Measurements from ENCODE around the gene INO80E. TPM values are rescaled to one million over a fixed set of nuclear protein-coding genes. Genes with fewer than 3 reads are reported as not detected.

The INO80E gene
- total RNA-seq, 4 donors from 2014 or later = 45.4 to 74.8 (median 55.5) TPM

DNA sequence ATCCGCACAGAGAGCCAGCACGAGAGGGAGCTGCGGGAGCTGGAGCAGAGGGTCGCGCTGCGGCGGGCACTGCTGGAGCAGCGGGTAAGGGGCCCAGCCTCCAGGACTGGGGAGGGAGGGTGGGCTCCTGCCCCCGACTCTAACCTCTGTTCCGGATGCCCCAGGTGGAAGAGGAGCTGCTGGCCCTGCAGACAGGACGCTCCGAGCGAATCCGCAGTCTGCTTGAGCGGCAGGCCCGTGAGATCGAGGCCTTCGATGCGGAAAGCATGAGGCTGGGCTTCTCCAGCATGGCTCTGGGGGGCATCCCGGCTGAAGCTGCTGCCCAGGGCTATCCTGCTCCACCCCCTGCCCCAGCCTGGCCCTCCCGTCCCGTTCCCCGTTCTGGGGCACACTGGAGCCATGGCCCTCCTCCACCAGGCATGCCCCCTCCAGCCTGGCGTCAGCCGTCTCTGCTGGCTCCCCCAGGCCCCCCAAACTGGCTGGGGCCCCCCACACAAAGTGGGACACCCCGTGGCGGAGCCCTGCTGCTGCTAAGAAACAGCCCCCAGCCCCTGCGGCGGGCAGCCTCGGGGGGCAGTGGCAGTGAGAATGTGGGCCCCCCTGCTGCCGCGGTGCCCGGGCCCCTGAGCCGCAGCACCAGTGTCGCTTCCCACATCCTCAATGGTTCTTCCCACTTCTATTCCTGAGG, 5.0 kb upstream of the INO80E start:
- no peaks in the 10 kb centered on the region for H3K9me3 ChIP-seq
- H3K4me3 ChIP-seq = no peak overlapping the region
- in situ Hi-C loops (cut with MboI; ENCODE audit: low sequenced_read_pairs in 4 of 4) (no loop called here), intact Hi-C loops (cut with DNase I; ENCODE audit: low total_unique reads) (loop anchor here (10.0 kb wide), 1 partner anchor 544 kb away; the partner anchor contains the start of gene ZNF747)
- TF ChIP-seq, protein P1, sequence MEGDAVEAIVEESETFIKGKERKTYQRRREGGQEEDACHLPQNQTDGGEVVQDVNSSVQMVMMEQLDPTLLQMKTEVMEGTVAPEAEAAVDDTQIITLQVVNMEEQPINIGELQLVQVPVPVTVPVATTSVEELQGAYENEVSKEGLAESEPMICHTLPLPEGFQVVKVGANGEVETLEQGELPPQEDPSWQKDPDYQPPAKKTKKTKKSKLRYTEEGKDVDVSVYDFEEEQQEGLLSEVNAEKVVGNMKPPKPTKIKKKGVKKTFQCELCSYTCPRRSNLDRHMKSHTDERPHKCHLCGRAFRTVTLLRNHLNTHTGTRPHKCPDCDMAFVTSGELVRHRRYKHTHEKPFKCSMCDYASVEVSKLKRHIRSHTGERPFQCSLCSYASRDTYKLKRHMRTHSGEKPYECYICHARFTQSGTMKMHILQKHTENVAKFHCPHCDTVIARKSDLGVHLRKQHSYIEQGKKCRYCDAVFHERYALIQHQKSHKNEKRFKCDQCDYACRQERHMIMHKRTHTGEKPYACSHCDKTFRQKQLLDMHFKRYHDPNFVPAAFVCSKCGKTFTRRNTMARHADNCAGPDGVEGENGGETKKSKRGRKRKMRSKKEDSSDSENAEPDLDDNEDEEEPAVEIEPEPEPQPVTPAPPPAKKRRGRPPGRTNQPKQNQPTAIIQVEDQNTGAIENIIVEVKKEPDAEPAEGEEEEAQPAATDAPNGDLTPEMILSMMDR (IDR thresholded peaks at IDR 0.05 in 4 of 5, conservative IDR thresholded peaks at IDR 0.05 in 1 of 5) = no peak
- TF ChIP-seq POLR2A (IDR thresholded peaks at IDR 0.05) = no peak
- peaks cover 11 to 14% of the 10 kb centered on the region in 2 donors for H3K4me1 ChIP-seq
- H3K27me3 ChIP-seq = no peaks in the 10 kb centered on the region
- no peak overlapping the region for H3K27ac ChIP-seq
- no peak for ATAC-seq
- peaks cover 0 to 80% of the 10 kb centered on the region in 2 donors for H3K36me3 ChIP-seq
- DNase-seq = no peak

DNA sequence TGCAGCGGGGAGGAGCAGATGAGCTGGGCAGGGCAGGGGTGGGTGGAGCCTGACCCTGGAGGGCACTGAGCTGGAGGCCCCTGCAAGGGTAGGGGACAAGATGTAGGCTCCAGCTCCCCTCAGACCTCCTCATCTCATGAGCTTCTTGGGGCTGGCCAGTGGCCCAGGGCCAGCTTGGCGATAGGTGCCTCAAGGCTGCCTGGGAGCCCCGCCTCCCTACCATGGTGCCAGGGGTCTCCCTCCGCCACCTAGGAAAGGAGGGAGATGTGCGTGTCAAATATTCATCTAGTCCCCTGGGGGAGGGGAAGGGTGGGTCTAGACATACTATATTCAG, 4.5 kb upstream of the INO80E start:
- in situ Hi-C loops (cut with MboI; ENCODE audit: low sequenced_read_pairs in 4 of 4) = no loop called here
- ATAC-seq (no peak), DNase-seq (no peak)
- Histone ChIP-seq H3K36me3 (peaks cover 0 to 75% of the 10 kb centered on the region in 2 donors), H3K4me3 (no peak overlapping the region), H3K4me1 (peaks cover 11 to 16% of the 10 kb centered on the region in 2 donors), H3K27ac (no peak overlapping the region), H3K27me3 (no peaks in the 10 kb centered on the region), H3K9me3 (no peaks in the 10 kb centered on the region)
- TF ChIP-seq, protein P1 (IDR thresholded peaks at IDR 0.05 in 4 of 5, conservative IDR thresholded peaks at IDR 0.05 in 1 of 5) = no peak
- TF ChIP-seq POLR2A (IDR thresholded peaks at IDR 0.05) = no peak
- intact Hi-C loops (cut with DNase I; ENCODE audit: low total_unique reads) = loop anchor here (10.0 kb wide), 1 partner anchor 543 kb away; the partner anchor contains the start of gene ZNF747

DNA sequence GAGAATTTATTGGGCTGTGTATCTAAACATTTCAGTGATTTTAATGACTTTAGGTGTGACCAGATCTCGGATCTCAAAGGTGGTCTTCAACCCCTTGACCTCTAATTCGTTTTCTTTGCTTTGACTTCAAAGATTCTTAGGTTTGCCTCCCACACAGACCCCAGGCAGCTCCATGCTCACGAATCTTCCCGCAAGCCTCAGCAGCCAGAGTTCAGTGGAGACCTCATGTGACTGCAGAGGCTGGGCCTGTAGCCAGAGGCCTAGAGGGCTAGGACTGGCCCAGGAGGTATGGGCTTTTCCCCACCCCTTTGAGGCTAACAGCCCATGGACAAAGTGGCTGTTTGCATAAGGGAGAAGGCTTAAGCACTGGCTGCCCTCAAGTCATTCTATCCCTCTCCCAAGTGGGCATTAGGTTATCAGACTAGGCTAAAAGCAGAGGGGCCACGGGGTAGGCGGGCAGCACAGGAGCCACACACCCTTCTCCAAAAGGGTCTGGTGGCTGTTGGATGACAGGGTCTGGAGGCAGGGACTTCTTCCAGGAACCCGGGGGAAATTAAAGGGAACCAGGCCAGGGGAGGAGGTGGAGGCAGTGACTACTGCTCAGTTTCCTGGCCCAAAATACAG, 3.6 kb upstream of the INO80E start:
- Histone ChIP-seq H3K4me1 (peaks cover 17 to 21% of the 10 kb centered on the region in 2 donors), H3K27me3 (no peaks in the 10 kb centered on the region), H3K9me3 (no peaks in the 10 kb centered on the region), H3K4me3 (no peak overlapping the region), H3K27ac (no peak overlapping the region), H3K36me3 (peaks cover 0 to 72% of the 10 kb centered on the region in 2 donors)
- TF ChIP-seq, protein P1 (IDR thresholded peaks at IDR 0.05 in 4 of 5, conservative IDR thresholded peaks at IDR 0.05 in 1 of 5) = no peak
- TF ChIP-seq POLR2A (IDR thresholded peaks at IDR 0.05) = no peak
- ATAC-seq (no peak), DNase-seq (no peak)
- intact Hi-C loops (cut with DNase I; ENCODE audit: low total_unique reads) = loop anchor here (10.0 kb wide), 1 partner anchor 542 kb away; the partner anchor contains the start of gene ZNF747
- in situ Hi-C loops (cut with MboI; ENCODE audit: low sequenced_read_pairs in 4 of 4) = no loop called here

DNA sequence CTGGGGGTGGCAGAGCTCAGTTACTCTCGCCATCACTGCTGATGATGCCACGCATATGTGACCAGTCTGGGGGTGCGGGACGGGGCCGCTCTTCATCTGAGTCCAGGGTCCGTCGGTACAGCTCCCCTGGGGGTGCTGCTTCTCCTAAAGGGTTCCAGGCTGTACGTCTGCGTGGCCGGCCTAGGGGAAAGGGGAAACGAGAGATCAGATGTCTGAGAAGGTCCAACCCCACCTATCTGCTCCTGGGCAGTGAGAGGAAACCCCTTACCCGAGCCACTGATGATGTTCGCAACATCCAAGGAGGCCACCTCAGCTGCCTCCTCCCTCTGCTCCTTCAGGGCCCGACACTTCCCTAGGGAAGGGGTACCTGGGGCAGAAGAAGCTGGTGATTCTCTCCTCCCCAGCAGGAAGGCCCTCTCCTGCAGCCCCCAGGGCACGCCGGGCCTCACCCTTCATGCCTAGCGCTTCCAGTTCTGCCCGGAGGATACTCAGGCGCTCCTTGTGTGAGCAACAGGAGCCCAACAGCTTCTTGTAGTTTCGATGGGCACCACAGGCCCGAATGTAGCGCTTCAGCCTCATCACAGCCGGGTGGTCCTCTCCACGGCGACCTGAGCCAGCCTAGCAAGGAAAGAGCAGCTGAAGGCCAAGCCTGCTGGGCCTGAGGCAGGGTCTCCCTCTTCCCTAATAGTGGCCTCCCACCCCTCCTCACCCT, 2.7 kb upstream of the INO80E start:
- TF ChIP-seq POLR2A (IDR thresholded peaks at IDR 0.05) = no peak
- TF ChIP-seq, protein P1 (IDR thresholded peaks at IDR 0.05 in 4 of 5, conservative IDR thresholded peaks at IDR 0.05 in 1 of 5) = no peak
- no peaks in the 10 kb centered on the region for H3K27me3 ChIP-seq
- intact Hi-C loops (cut with DNase I; ENCODE audit: low total_unique reads) (loop anchor here (10.0 kb wide), 1 partner anchor 541 kb away; the partner anchor contains the start of gene ZNF747), in situ Hi-C loops (cut with MboI; ENCODE audit: low sequenced_read_pairs in 4 of 4) (no loop called here)
- no peak overlapping the region for H3K27ac ChIP-seq
- H3K4me1 ChIP-seq = peaks cover 17 to 21% of the 10 kb centered on the region in 2 donors
- H3K9me3 ChIP-seq = no peaks in the 10 kb centered on the region
- no peak for DNase-seq
- peaks cover 0 to 72% of the 10 kb centered on the region in 2 donors for H3K36me3 ChIP-seq
- no peak for ATAC-seq
- no peak overlapping the region for H3K4me3 ChIP-seq

All from gastrocnemius medialis (tissue), 4 donors.